Activated naive CD4-positive, alpha-beta T cell treated with anti-CD3 and anti-CD28 coated beads, Interleukin-2, amount 50 U/mL, for 24 hours (primary cell): Measurements from ENCODE around the gene FURIN.
A peak's percentile ranks its signal among the peaks of the same experiment; 100 is the strongest.
"Not testable (repeated sequence)": the region's sequence is repeated elsewhere in the genome, so short reads cannot be mapped to it uniquely, and the experiment has no call there.

ENCODE experiments used
- H3K27ac Mint-ChIP-seq: one replicate; pipeline ENCODE4 v1.8.0; 2021; ENCODE audit warnings: mild to moderate bottlenecking, mixed read lengths
- H3K27me3 Mint-ChIP-seq: one replicate; pipeline ENCODE4 v1.8.0; 2021; ENCODE audit warnings: mixed read lengths
- H3K36me3 Mint-ChIP-seq: one replicate; pipeline ENCODE4 v1.8.0; 2021; ENCODE audit warnings: mixed read lengths
- H3K4me1 Mint-ChIP-seq: one replicate; pipeline ENCODE4 v1.8.0; 2021; ENCODE audit warnings: mixed read lengths
- H3K4me3 Mint-ChIP-seq: one replicate; pipeline ENCODE4 v1.8.0; 2021; ENCODE audit warnings: mild to moderate bottlenecking, mixed read lengths
- H3K9me3 Mint-ChIP-seq: one replicate; pipeline ENCODE4 v1.8.0; 2021; ENCODE audit warnings: mixed read lengths

Gene FURIN

DNA sequence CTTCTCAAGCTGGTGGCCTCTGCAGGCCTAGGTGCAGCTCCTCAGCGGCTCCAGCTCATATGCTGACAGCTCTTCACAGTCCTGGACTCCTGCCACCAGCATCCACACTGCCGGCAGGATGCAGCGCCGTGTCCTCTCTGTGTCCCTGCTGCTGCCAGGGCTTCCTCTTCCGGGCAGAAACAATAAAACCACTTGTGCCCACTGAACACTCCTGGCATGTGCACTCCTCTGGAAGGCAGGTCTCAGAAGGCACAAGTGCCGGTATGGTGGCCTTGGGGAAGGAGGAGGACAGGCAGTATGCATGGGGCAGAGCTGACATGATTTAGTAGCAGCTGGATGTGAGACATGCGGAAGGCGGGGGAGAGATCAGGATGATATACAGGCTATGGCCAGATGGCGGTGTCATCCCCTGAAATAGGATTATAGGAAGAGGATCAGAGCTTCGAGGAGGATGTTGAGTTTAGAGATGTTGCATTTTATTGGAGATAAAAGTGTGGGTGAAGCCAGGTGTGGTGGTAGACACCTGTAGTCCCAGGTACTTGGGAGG, 27.3 kb downstream of the FURIN start:
- no peaks in the 10 kb centered on the region for H3K9me3 Mint-ChIP-seq
- peak overlapping the region; percentile 35 for H3K27ac Mint-ChIP-seq
- no peaks in the 10 kb centered on the region for H3K4me1 Mint-ChIP-seq
- no peaks in the 10 kb centered on the region for H3K36me3 Mint-ChIP-seq
- H3K27me3 Mint-ChIP-seq, result no peaks in the 10 kb centered on the region
- H3K4me3 Mint-ChIP-seq, result no peak overlapping the region

DNA sequence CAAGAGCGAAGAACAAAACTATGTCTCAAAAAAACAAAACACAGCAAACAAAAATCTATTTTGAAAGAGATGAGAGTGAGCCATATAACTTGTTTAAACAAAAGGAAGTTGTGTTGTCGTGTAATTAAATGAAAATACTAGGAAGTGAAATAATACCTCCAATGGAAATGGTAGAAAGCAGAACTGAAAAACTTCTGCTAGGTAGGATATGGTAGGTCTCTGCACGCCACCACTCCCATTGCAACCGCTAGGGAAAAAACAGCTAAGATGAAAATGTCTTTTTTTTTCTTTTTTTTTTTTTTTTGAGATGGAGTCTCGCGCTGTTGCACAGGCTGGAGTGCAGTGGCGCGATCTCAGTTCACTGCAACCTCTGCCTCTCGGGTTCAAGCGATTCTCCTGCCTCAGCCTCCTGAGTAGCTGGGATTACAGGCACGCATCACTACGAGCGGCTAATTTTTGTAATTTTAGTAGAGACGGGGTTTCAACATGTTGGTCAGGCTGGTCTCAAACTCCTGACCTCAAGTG, 28.8 kb downstream of the FURIN start:
- H3K9me3 Mint-ChIP-seq, H3K27ac Mint-ChIP-seq, H3K27me3 Mint-ChIP-seq, H3K36me3 Mint-ChIP-seq, H3K4me3 Mint-ChIP-seq: not testable (repeated sequence)
- peaks cover 12% of the 10 kb centered on the region for H3K4me1 Mint-ChIP-seq

GRCh38 chr15:90901175-90902039, 33.0 kb downstream of the FURIN start:
- Mint-ChIP-seq H3K4me1 (peaks cover 28% of the 10 kb centered on the region), H3K36me3 (peaks cover 8% of the 10 kb centered on the region), H3K9me3 (no peaks in the 10 kb centered on the region), H3K27me3 (no peaks in the 10 kb centered on the region), H3K27ac (peak overlapping the region; percentile 84), H3K4me3 (peak overlapping the region; percentile 90)

- Mint-ChIP-seq H3K27ac (peak overlapping the region; percentile 84), H3K27me3 (no peaks in the 10 kb centered on the region), H3K4me3 (peak overlapping the region; percentile 90), H3K9me3 (no peaks in the 10 kb centered on the region), H3K36me3 (peaks cover 8% of the 10 kb centered on the region), H3K4me1 (peaks cover 28% of the 10 kb centered on the region)
These were observed 33.9 kb downstream of the FURIN start for GRCh38 chr15:90902040-90902839.

DNA sequence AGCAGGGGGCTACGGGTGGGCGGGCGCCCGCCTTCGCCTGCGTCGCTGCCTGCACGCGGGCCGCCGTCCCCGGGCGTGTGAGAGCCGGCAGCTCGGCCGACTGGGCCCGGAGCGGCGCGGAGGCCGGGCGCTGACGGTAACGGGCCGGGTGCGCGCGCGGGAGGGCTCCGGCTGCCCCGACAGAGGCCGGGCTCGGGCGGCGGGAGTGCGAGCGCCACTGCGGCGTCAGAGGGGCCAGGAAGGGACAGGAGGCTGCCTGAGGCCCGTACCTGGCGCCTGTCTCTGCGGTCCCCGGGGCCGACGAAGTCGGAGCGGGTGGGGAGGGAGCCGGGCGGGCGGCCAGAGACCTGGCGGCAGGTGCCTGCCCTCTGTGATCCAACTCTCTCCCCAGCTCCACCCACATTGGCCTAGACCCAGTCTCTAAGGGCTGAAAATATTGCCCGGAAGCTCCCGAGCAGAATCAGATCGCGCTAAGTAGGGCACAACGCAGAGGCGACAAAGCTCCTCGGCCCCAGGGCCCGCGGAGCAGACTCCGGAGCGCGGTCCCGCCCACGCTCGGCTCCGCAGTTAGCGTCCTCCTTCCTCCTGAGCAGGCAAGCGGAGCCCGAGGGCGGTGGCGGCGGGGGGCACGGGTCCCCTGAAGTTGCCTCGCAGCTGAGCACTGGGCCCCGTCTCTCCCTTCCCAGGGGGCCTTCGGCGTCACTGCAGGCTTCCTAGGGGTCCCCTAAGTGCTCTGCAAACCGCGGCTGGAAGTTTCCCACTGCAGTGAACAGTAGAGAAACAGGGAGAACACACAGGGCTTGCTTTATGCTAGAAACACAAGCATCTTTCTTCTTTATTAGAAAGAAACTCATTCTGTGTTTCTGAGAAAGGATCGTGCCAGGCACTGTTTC, 34.7 kb downstream of the FURIN start, which contains the start of gene MAN2A2:
MAN2A2 (plus strand) TSS at position 463 of the 893 bp plus-strand sequence. CDS start 906 bp downstream, outside the sequence.
- Mint-ChIP-seq H3K27me3 (no peaks in the 10 kb centered on the region), H3K27ac (peak within 1 kb of the TSS; percentile 89), H3K4me3 (peak within 1 kb of the TSS; percentile 90), H3K4me1 (peaks cover 28% of the 10 kb centered on the region), H3K36me3 (peaks cover 11% of the 10 kb centered on the region), H3K9me3 (no peaks in the 10 kb centered on the region)

DNA sequence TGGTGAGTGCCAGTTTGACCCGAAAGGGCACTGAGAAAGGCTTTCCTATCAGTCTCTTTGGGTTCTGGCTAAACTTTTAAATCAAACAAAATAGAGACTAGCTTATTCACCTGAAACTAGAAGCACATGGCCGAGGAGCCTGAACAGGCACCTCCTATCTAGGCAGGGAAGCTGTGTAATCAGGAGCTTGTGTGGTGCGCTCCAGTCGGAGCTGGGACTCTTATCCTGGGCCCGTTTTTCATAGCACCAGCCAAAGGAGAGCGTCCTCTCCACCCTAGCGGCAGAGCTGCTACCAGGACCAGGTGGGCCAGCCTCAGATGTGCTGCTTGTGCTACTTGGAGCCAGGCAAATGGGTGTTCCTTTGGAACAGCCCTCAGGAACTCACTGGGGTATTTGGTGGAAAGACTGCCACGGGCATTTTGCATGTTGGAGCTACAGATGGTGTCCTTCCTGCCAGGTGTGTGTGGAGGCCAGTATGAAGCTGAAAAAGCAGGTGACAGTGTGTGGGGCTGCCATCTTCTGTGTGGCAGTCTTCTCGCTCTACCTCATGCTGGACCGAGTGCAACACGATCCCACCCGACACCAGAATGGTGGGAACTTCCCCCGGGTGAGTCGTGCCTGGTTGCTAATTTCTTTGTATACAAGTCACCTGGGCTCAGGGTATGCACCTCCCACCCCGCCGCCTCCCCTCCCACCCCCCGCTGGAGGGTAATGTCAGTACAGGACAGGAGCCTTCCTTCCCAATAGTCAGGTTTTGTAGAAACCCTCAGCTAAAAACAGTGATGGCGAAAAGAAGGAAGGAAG, 35.5 kb downstream of the FURIN start:
- Mint-ChIP-seq H3K27ac (peak overlapping the region; percentile 89), H3K4me1 (peaks cover 28% of the 10 kb centered on the region), H3K36me3 (peaks cover 11% of the 10 kb centered on the region), H3K9me3 (no peaks in the 10 kb centered on the region), H3K4me3 (peak overlapping the region; percentile 84), H3K27me3 (no peaks in the 10 kb centered on the region)

DNA sequence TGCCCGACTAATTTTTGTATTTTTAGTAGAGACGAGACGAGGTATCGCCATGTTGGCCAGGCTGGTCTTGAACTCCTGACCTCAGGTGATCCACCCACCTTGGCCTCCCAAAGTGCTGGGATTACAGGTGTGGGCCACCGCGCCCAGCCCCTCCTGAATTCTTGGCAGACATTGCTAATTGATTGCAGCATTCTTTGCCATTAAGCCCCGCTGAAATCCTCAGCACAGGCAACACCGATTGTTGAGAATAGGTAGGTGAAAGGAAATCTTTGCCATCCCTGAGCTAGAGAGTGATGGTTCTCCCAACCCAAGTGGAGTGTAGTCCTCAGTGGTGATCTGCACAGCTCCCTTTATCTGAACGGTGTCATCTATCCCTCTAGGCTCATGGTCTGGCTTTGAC, 36.4 kb downstream of the FURIN start:
- Mint-ChIP-seq H3K27ac (peak overlapping the region; percentile 12), H3K4me1 (peaks cover 28% of the 10 kb centered on the region), H3K36me3 (peaks cover 11% of the 10 kb centered on the region), H3K9me3 (no peaks in the 10 kb centered on the region), H3K4me3 (no peak overlapping the region), H3K27me3 (no peaks in the 10 kb centered on the region)

DNA sequence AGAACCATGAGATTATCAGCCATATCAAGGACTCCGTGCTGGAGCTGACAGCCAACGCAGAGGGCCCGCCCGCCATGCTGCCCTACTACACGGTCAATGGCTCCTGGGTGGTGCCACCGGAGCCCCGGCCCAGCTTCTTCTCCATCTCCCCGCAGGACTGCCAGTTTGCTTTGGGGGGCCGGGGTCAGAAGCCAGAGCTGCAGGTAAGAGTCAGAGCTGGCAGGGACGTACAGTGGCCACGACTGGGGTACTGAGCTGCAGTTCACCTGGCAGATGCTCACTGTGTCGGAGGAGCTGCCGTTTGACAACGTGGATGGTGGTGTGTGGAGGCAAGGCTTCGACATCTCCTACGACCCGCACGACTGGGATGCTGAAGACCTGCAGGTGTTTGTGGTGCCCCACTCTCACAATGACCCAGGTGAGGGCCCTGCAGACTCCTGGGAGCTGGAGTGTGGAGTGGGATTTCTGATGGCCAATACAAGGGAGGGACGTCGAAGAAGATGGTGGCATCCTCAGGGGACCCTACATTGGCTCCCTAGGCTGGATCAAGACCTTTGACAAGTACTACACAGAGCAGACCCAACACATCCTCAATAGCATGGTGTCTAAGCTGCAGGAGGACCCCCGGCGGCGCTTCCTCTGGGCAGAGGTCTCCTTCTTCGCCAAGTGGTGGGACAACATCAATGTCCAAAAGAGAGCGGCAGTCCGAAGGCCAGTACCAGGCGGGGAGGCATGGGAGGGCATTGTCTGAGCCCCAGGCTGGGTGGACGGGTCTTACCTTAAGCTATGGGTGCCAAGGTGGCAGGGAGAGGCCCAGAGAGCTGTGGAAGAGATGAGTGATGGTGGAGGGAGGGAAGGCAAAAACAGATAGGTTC, 37.2 kb downstream of the FURIN start:
- Mint-ChIP-seq H3K4me3 (no peak overlapping the region), H3K4me1 (peaks cover 28% of the 10 kb centered on the region), H3K27ac (peak overlapping the region; percentile 23), H3K27me3 (no peaks in the 10 kb centered on the region), H3K9me3 (no peaks in the 10 kb centered on the region), H3K36me3 (peaks cover 11% of the 10 kb centered on the region)

DNA sequence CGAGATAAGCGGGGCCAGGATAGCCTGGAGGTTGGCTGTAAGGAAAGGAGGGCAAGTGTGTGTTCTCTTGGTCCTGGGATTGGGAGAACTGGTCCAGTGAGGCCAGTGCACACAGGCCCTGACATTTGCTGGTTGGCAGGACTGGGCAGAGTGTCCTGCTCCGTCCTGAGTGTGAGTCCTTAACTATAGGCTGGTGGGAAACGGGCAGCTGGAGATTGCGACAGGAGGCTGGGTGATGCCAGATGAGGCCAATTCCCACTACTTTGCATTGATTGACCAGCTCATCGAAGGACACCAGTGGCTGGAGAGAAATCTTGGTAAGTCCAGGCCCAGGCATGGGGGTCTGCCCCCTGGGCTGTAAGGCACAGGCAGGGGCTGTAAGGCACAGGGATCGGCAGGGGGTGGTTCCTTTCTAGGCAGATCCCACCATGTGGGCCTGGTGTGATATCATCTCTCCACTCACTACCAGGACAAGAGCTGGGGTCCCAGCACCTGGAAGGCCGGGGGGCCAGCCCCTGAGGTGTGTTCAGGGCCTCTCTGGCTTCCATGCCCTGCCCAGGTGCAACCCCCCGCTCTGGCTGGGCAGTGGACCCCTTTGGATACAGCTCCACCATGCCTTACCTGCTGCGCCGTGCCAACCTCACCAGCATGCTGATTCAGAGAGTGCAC, 37.9 kb downstream of the FURIN start:
- Mint-ChIP-seq H3K36me3 (peaks cover 11% of the 10 kb centered on the region), H3K27me3 (no peaks in the 10 kb centered on the region), H3K9me3 (no peaks in the 10 kb centered on the region), H3K27ac (no peak overlapping the region), H3K4me1 (peaks cover 24% of the 10 kb centered on the region), H3K4me3 (no peak overlapping the region)

GRCh38 chr15:90907051-90907660, 38.8 kb downstream of the FURIN start:
- Mint-ChIP-seq H3K27ac (no peak overlapping the region), H3K4me1 (peaks cover 16% of the 10 kb centered on the region), H3K4me3 (no peak overlapping the region), H3K27me3 (no peaks in the 10 kb centered on the region), H3K36me3 (peaks cover 11% of the 10 kb centered on the region), H3K9me3 (no peaks in the 10 kb centered on the region)

DNA sequence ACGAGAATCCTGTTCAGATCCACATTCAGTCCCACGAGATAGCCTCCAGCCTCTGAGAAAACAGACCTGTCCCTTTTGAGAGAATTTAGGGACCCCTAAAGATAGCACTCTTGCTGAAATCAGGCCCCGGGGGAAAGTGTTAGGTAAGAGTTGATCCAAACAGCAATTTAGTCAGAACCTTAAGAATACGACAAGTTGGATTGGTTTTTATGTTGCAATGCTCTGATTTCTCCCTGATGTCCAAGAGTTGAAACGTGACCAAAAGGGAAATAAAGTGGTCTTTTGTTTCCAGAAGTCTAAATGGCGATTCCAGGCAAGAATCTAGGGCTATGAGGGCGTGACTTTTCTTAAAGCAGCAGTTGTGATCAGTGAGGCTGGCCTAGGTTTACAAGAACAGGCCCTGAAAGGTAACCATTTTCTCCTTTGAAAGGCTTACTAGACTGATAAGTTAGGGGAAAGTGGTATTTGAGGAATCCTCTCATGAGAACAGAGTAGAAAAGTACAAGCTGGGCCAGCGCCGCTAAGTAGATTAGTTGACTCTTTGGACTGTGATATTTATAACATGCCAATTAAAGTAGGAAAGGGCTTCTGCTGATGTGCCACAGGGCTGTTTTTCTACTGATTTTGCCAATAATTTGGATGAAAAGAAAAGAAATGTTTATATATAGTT, 39.6 kb downstream of the FURIN start:
- Mint-ChIP-seq H3K4me3 (no peak overlapping the region), H3K36me3 (peaks cover 11% of the 10 kb centered on the region), H3K4me1 (peaks cover 15% of the 10 kb centered on the region), H3K27me3 (no peaks in the 10 kb centered on the region), H3K9me3 (no peaks in the 10 kb centered on the region), H3K27ac (no peak overlapping the region)

DNA sequence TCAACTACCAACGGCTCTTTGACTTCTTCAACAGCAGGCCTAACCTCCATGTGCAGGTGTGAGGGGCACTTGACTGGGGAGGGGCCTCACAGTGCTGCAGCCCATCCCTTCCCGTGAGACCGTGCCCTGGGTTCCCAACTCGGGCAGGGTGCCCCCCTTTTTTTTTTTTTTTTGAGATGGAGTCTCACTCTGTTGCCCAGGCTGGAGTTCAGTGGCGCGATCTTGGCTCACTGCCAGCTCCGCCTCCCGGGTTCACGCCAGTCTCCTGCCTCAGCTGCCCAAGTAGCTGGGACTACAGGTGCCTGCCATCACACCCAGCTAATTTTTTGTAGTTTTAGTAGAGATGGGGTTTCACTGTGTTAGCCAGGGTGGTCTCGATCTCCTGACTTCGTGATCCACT, 41.1 kb downstream of the FURIN start:
- peaks cover 18% of the 10 kb centered on the region for H3K36me3 Mint-ChIP-seq
- H3K27me3 Mint-ChIP-seq, H3K9me3 Mint-ChIP-seq: not testable (repeated sequence)

More for the DNA sequence above, 41.1 kb downstream of the FURIN start:
- not testable (repeated sequence) for H3K27ac Mint-ChIP-seq, H3K4me1 Mint-ChIP-seq, H3K4me3 Mint-ChIP-seq
